ENCODE results near the gene ADCK2.

- TF ChIP-seq CTCF (IDR thresholded peaks at IDR 0.05) (no peak), POLR2A (IDR thresholded peaks at IDR 0.05) (no peak), POLR2AphosphoS5 (IDR thresholded peaks at IDR 0.05) (no peak)
Measured at GRCh38 chr7:140714331-140715040, 41.7 kb downstream of the ADCK2 start.

Data from prostate gland (tissue), 2 donors.